PC-9 (cell line): ENCODE results near the gene GALNT1. TPM values are rescaled to one million over a fixed set of nuclear protein-coding genes. Genes with fewer than 3 reads are reported as not detected.

Experiments
- BruUV-seq: library from RNA; stranded (reverse); fragments of 400-500 nt; replicated peaks from 2 replicates; lab custom pipeline; 2021; lab: Mats Ljungman, UMichigan
- CTCF ChIA-PET: fragments of 300-600 bp; sonication (Branson Sonifier 250); formaldehyde crosslinking; loops from one replicate; lab custom pipeline; 2022; ENCODE audit warnings: antibody characterized with exemption; lab: Charles Lee
- POLR2A ChIA-PET: fragments of 300-600 bp; sonication (Branson Sonifier 250); formaldehyde crosslinking; loops from one replicate; lab custom pipeline; 2022; ENCODE audit warnings: antibody characterized with exemption; ENCODE audit not compliant: unreplicated experiment; lab: Charles Lee
- DNase-seq, 2 experiments: peaks; one replicate each; pipeline versions ENCODE4 v3.0.0 to v3.0.0-alpha.2; 2015 to 2022; ENCODE audit warnings: mixed read lengths in 1 of 2
- H2AFZ ChIP-seq: fragments of 200-600 bp; sonication (generic); 2 replicates; pipeline ENCODE4 v1.8.1; 2017; ENCODE audit warnings: antibody characterized with exemption
- H3F3A ChIP-seq: fragments of 200-600 bp; sonication (generic); 2 replicates; pipeline ENCODE4 v1.8.1; 2017; ENCODE audit warnings: antibody characterized with exemption, mild to moderate bottlenecking, low read depth; ENCODE audit not compliant: insufficient read depth
- H3K27ac ChIP-seq: fragments of 200-600 bp; sonication (generic); 2 replicates; pipeline ENCODE4 v1.6.1; 2016; ENCODE audit warnings: mixed run types
- H3K27me3 ChIP-seq: fragments of 200-600 bp; sonication (generic); 2 replicates; pipeline ENCODE4 v1.6.1; 2016; ENCODE audit warnings: low read depth, mixed run types; ENCODE audit not compliant: insufficient read depth
- H3K36me3 ChIP-seq: fragments of 200-600 bp; sonication (generic); 2 replicates; pipeline ENCODE4 v1.6.1; 2016; ENCODE audit warnings: low read depth, mixed run types
- H3K4me1 ChIP-seq: fragments of 200-600 bp; sonication (generic); replicated peaks from 2 replicates; pipeline ENCODE4 v1.6.1; 2016; ENCODE audit warnings: mixed run types; ENCODE audit not compliant: insufficient read depth
- H3K4me2 ChIP-seq: fragments of 200-600 bp; sonication (generic); 2 replicates; pipeline ENCODE4 v1.6.1; 2017; ENCODE audit warnings: mixed run types
- H3K4me3 ChIP-seq: fragments of 200-600 bp; sonication (generic); 2 replicates; pipeline ENCODE4 v1.6.1; 2016; ENCODE audit warnings: mixed run types
- H3K79me2 ChIP-seq: fragments of 200-600 bp; sonication (generic); 2 replicates; pipeline ENCODE4 v1.6.1; 2017; ENCODE audit warnings: low read depth, mixed run types
- H3K9me2 ChIP-seq: fragments of 200-600 bp; sonication (generic); 2 replicates; pipeline ENCODE4 v1.8.1; 2017; ENCODE audit warnings: mild to moderate bottlenecking; ENCODE audit not compliant: insufficient read depth
- H3K9me3 ChIP-seq: fragments of 200-600 bp; sonication (generic); 2 replicates; pipeline ENCODE4 v1.8.1; 2016; ENCODE audit warnings: low read depth; ENCODE audit not compliant: insufficient read depth
- H4K20me1 ChIP-seq: fragments of 200-600 bp; sonication (generic); 2 replicates; pipeline ENCODE4 v1.8.1; 2017; ENCODE audit not compliant: insufficient read depth
- EZH2 ChIP-seq: fragments of 200-600 bp; sonication (generic); IDR thresholded peaks from 2 replicates; pipeline ENCODE4 v1.8.0; 2017; ENCODE audit warnings: antibody characterized with exemption, low read depth
- intact Hi-C: fragments of 100-400 bp; cut with micrococcal nuclease; formaldehyde crosslinking; loops from one replicate; pipeline ENCODE4 v1.10.0; 2022; ENCODE audit not compliant: unreplicated experiment
- total RNA-seq: library from RNA; stranded (reverse); gene quantifications from 2 replicates; pipeline ENCODE4 v1.2.3, GENCODE V29; 2021
- TF ChIP-seq, protein P1 (sequence below): fragments of 200-600 bp; sonication (generic); conservative IDR thresholded peaks from 2 replicates; pipeline ENCODE4 v1.6.1; 2017; ENCODE audit warnings: mixed run types, antibody characterized with exemption, mild to moderate bottlenecking, moderate library complexity

The GALNT1 gene
- total RNA-seq, 1 experiment from 2014 or later: 88.9 TPM

DNA sequence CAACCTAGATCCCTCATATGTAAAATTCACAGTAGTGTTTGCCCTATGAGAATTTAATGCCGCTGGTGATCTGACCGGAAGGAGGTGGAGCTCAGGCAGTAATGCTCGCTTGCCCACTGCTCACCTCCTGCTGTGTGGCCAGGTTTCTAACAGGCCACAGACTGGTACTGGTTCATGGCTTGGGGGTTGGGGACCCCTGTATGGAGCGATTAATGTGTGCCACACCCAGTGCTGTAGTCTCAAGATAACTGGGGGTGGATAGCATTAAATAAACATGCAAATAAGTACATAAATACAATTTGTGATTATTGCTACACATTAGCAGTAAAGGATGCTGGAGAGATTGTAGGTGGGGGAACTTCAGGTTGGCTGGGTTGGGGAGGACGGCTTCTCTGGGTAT is 3.2 kb downstream of the GALNT1 start:
- ChIA-PET CTCF (no interaction called here), POLR2A (no interaction called here)
- Histone ChIP-seq H3K4me3 (no peak overlapping the region), H3K27me3 (no peaks in the 10 kb centered on the region), H3K9me3 (peaks cover 13% of the 10 kb centered on the region), H3K27ac (no peak overlapping the region), H3K4me1 (peaks cover 20% of the 10 kb centered on the region), H4K20me1 (no peaks in the 10 kb centered on the region; the same call in 1 of the 2 replicates), H3K79me2 (peaks cover 79% of the 10 kb centered on the region), H3K9me2 (no peaks in the 10 kb centered on the region; the same call in 1 of the 2 replicates), H3K4me2 (no peak overlapping the region), H3F3A (peaks cover 8% of the 10 kb centered on the region), H3K36me3 (no peaks in the 10 kb centered on the region), H2AFZ (no peak overlapping the region)
- TF ChIP-seq, protein P1, sequence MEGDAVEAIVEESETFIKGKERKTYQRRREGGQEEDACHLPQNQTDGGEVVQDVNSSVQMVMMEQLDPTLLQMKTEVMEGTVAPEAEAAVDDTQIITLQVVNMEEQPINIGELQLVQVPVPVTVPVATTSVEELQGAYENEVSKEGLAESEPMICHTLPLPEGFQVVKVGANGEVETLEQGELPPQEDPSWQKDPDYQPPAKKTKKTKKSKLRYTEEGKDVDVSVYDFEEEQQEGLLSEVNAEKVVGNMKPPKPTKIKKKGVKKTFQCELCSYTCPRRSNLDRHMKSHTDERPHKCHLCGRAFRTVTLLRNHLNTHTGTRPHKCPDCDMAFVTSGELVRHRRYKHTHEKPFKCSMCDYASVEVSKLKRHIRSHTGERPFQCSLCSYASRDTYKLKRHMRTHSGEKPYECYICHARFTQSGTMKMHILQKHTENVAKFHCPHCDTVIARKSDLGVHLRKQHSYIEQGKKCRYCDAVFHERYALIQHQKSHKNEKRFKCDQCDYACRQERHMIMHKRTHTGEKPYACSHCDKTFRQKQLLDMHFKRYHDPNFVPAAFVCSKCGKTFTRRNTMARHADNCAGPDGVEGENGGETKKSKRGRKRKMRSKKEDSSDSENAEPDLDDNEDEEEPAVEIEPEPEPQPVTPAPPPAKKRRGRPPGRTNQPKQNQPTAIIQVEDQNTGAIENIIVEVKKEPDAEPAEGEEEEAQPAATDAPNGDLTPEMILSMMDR: no peak
- no peak for TF ChIP-seq EZH2
- BruUV-seq: no TSS peak
- intact Hi-C loops: loop anchor here (5.0 kb wide), 1 partner anchor 77 kb away; no protein-coding TSS in a partner anchor
- DNase-seq: no peak

DNA sequence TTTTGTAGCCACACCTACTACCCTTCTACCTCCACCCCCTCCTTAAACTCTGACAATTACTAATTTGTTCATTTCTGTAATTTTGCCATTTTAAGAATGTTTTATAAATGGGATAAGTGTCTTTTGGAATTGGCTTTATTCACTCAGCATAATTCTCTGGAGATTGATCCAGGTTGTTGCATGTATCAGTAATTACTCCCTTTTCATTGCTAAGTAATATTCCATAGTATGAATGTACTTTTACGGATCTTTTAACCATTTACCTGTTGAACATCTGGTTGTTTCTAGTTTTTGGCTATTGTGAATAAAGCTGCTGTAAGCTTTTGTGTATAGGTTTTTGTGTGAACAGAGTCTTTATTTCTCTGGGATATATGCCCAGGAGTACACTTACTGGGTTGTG is 4.1 kb downstream of the GALNT1 start:
- H3K79me2 ChIP-seq: peaks cover 87% of the 10 kb centered on the region
- peaks cover 8% of the 10 kb centered on the region for H3F3A ChIP-seq
- no peak overlapping the region for H2AFZ ChIP-seq
- no peaks in the 10 kb centered on the region; the same call in 1 of the 2 replicates for H4K20me1 ChIP-seq
- no peak overlapping the region for H3K27ac ChIP-seq
- CTCF ChIA-PET: no interaction called here
- peaks cover 20% of the 10 kb centered on the region for H3K4me1 ChIP-seq
- H3K4me2 ChIP-seq: no peak overlapping the region
- no TSS peak for BruUV-seq
- TF ChIP-seq, protein P1: no peak
- no peak for TF ChIP-seq EZH2
- no peaks in the 10 kb centered on the region; the same call in 1 of the 2 replicates for H3K9me2 ChIP-seq
- POLR2A ChIA-PET: no interaction called here
- no peaks in the 10 kb centered on the region for H3K36me3 ChIP-seq
- DNase-seq: no peak
- intact Hi-C loops: no loop called here
- no peaks in the 10 kb centered on the region for H3K27me3 ChIP-seq
- H3K9me3 ChIP-seq: peaks cover 13% of the 10 kb centered on the region
- no peak overlapping the region for H3K4me3 ChIP-seq

DNA sequence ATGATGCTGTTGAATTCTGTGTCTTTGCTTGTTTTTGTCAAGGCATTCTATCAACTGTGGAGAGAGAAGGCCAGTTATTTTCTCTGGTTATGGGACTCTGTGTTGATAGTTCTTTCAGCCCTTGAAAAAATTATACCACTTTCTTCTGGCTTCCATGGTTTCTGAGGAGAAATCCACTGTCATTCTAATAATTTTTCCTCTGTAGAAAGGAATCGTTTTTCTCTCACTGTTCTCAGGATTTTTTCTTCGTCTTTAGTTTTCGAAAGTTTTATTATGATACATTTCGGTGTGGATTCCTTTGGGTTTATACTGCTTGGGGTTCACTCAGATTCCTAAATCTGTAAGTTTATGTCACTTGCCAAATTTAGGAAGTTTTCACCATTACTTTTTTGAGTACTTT is 6.6 kb downstream of the GALNT1 start:
- intact Hi-C loops: no loop called here
- peaks cover 99% of the 10 kb centered on the region for H3K79me2 ChIP-seq
- peaks cover 13% of the 10 kb centered on the region for H3K9me3 ChIP-seq
- no peaks in the 10 kb centered on the region for H3K36me3 ChIP-seq
- H3K4me3 ChIP-seq: no peak overlapping the region
- POLR2A ChIA-PET: no interaction called here
- H3K9me2 ChIP-seq: no peaks in the 10 kb centered on the region; the same call in 1 of the 2 replicates
- H3K27me3 ChIP-seq: no peaks in the 10 kb centered on the region
- no peak for TF ChIP-seq EZH2
- TF ChIP-seq, protein P1: no peak
- CTCF ChIA-PET: no interaction called here
- H3K27ac ChIP-seq: no peak overlapping the region
- no peak for DNase-seq
- no peaks in the 10 kb centered on the region; the same call in 1 of the 2 replicates for H4K20me1 ChIP-seq
- no TSS peak for BruUV-seq
- H3K4me2 ChIP-seq: no peak overlapping the region
- no peak overlapping the region for H2AFZ ChIP-seq
- H3K4me1 ChIP-seq: peaks cover 11% of the 10 kb centered on the region
- H3F3A ChIP-seq: peaks cover 5% of the 10 kb centered on the region
